Measurements from ENCODE around the gene RORC.
A peak's percentile ranks its signal among the peaks of the same experiment; 100 is the strongest.

Gene RORC

GRCh38 chr1:151835596-151835995 lies 4.0 kb upstream of the RORC start:
- Histone ChIP-seq H3K27me3 (ENCODE audit: insufficient read depth, low read length) (peaks cover 36% of the 10 kb centered on the region), H3K4me1 (ENCODE audit: insufficient read depth, low read length) (peaks cover 10% of the 10 kb centered on the region), H3K4me3 (ENCODE audit: low read length) (no peak overlapping the region), H3K27ac (ENCODE audit: low read depth, low read length) (no peak overlapping the region), H3K36me3 (ENCODE audit: insufficient read depth, low read length) (no peaks in the 10 kb centered on the region), H3K9ac (ENCODE audit: low read depth, low read length) (no peak overlapping the region), H3K9me3 (ENCODE audit: insufficient read depth, low read depth, low read length) (no peaks in the 10 kb centered on the region)
- WGBS = 91% methylated on average over 4 of the region's 7 CpGs

- Histone ChIP-seq H3K36me3 (ENCODE audit: insufficient read depth, low read length) (no peaks in the 10 kb centered on the region), H3K4me3 (ENCODE audit: low read length) (no peak overlapping the region), H3K9ac (ENCODE audit: low read depth, low read length) (no peak overlapping the region), H3K27me3 (ENCODE audit: insufficient read depth, low read length) (peaks cover 28% of the 10 kb centered on the region), H3K9me3 (ENCODE audit: insufficient read depth, low read depth, low read length) (no peaks in the 10 kb centered on the region), H3K4me1 (ENCODE audit: insufficient read depth, low read length) (peaks cover 17% of the 10 kb centered on the region), H3K27ac (ENCODE audit: low read depth, low read length) (no peak overlapping the region)
- 92% methylated on average over 2 of the region's 3 CpGs for WGBS
Measured at GRCh38 chr1:151834239-151834638, 2.6 kb upstream of the RORC start.

GRCh38 chr1:151833172-151833900 lies 1.7 kb upstream of the RORC start:
- peaks cover 20% of the 10 kb centered on the region for H3K4me1 ChIP-seq (ENCODE audit: insufficient read depth, low read length)
- H3K36me3 ChIP-seq (ENCODE audit: insufficient read depth, low read length) = no peaks in the 10 kb centered on the region
- 87% methylated on average over 7 of the region's 8 CpGs for WGBS
- H3K9me3 ChIP-seq (ENCODE audit: insufficient read depth, low read depth, low read length) = no peaks in the 10 kb centered on the region
- H3K27ac ChIP-seq (ENCODE audit: low read depth, low read length) = no peak overlapping the region
- no peak overlapping the region for H3K4me3 ChIP-seq (ENCODE audit: low read length)
- H3K27me3 ChIP-seq (ENCODE audit: insufficient read depth, low read length) = peaks cover 19% of the 10 kb centered on the region
- H3K9ac ChIP-seq (ENCODE audit: low read depth, low read length) = no peak overlapping the region

- Histone ChIP-seq H3K4me1 (ENCODE audit: insufficient read depth, low read length) (peaks cover 20% of the 10 kb centered on the region), H3K36me3 (ENCODE audit: insufficient read depth, low read length) (no peaks in the 10 kb centered on the region), H3K4me3 (ENCODE audit: low read length) (no peak overlapping the region), H3K9ac (ENCODE audit: low read depth, low read length) (no peak overlapping the region), H3K9me3 (ENCODE audit: insufficient read depth, low read depth, low read length) (no peaks in the 10 kb centered on the region), H3K27me3 (ENCODE audit: insufficient read depth, low read length) (peaks cover 10% of the 10 kb centered on the region), H3K27ac (ENCODE audit: low read depth, low read length) (no peak overlapping the region)
- WGBS = 82% methylated on average over 10 of the region's 10 CpGs
Measured at GRCh38 chr1:151832318-151832980, 847 bp upstream of the RORC start.

DNA sequence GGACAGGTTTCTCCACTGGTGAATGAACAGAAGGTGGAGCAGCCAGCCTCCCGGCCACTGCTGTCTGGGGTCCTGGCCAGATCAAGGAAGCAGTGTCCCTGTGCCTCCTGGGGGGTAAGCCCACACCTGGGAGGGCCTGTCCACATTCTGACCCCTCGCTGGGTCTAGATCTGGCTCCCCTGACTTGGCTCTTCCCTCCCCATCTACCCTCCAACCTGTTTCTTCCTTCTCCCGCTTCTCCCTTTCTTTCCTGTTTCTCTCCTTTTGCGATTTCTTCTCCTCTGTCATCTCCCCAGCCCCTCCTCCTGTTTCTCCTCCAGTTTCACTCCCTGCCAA lies 378 bp downstream of the RORC start:
- H3K27ac ChIP-seq (ENCODE audit: low read depth, low read length) = no peak overlapping the region
- no peak overlapping the region for H3K9ac ChIP-seq (ENCODE audit: low read depth, low read length)
- H3K4me3 ChIP-seq (ENCODE audit: low read length) = no peak overlapping the region
- no peaks in the 10 kb centered on the region for H3K9me3 ChIP-seq (ENCODE audit: insufficient read depth, low read depth, low read length)
- H3K4me1 ChIP-seq (ENCODE audit: insufficient read depth, low read length) = peaks cover 15% of the 10 kb centered on the region
- no peaks in the 10 kb centered on the region; the same call in 1 of the 2 replicates for H3K27me3 ChIP-seq (ENCODE audit: insufficient read depth, low read length)
- 82% methylated on average over 4 of the region's 4 CpGs for WGBS
- no peaks in the 10 kb centered on the region for H3K36me3 ChIP-seq (ENCODE audit: insufficient read depth, low read length)

GRCh38 chr1:151830055-151830454 lies 1.5 kb downstream of the RORC start:
- Histone ChIP-seq H3K27ac (ENCODE audit: low read depth, low read length) (no peak overlapping the region), H3K4me3 (ENCODE audit: low read length) (no peak overlapping the region), H3K9me3 (ENCODE audit: insufficient read depth, low read depth, low read length) (no peaks in the 10 kb centered on the region), H3K36me3 (ENCODE audit: insufficient read depth, low read length) (no peaks in the 10 kb centered on the region), H3K4me1 (ENCODE audit: insufficient read depth, low read length) (peaks cover 22% of the 10 kb centered on the region), H3K9ac (ENCODE audit: low read depth, low read length) (no peak overlapping the region), H3K27me3 (ENCODE audit: insufficient read depth, low read length) (no peaks in the 10 kb centered on the region; the same call in 1 of the 2 replicates)
- WGBS = 65% methylated on average over 6 of the region's 6 CpGs

DNA sequence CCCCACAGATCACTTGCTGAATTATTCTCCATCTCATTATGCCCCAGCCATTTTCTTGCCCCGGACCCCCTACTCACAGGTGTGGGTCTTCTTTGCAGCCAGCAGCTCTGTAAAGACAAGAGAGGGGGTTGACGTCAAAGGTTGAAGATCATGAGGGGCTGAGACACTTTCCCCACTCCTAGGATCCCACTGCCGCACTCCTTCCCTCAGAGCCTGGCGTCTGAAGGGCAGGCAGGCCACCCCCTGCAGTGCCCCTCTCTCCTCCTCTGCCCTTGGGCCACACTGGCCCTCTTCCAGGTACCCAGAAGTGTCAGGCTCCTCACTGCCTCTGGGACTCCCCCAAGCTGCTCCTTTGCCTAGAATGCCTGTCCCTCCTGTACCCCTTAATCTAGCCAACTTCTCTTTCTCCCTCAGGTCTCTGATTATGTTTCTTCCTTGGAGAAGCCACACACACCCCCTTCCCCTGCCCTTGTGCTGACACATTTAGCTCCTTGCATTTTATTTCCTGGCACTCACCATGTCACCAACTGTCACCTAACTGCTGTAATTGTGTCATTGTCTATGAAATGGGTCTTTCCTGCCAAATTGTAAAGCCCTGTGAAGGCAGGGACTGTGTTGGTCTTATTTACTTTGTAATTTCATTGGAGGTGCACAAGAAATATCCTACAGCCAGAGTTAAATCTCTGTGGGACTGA lies 2.1 kb downstream of the RORC start:
- H3K9ac ChIP-seq (ENCODE audit: low read depth, low read length) = no peak overlapping the region
- WGBS = 26% methylated on average over 4 of the region's 4 CpGs
- H3K27ac ChIP-seq (ENCODE audit: low read depth, low read length) = no peak overlapping the region
- H3K36me3 ChIP-seq (ENCODE audit: insufficient read depth, low read length) = no peaks in the 10 kb centered on the region
- no peaks in the 10 kb centered on the region; the same call in 1 of the 2 replicates for H3K27me3 ChIP-seq (ENCODE audit: insufficient read depth, low read length)
- 0 out of 2 replicates have a peak overlapping the region, but pooled peaks have one; percentile 10 for H3K4me3 ChIP-seq (ENCODE audit: low read length)
- no peaks in the 10 kb centered on the region for H3K9me3 ChIP-seq (ENCODE audit: insufficient read depth, low read depth, low read length)
- peaks cover 22% of the 10 kb centered on the region for H3K4me1 ChIP-seq (ENCODE audit: insufficient read depth, low read length)

GRCh38 chr1:151828921-151829320 lies 2.7 kb downstream of the RORC start:
- Histone ChIP-seq H3K36me3 (ENCODE audit: insufficient read depth, low read length) (no peaks in the 10 kb centered on the region), H3K27ac (ENCODE audit: low read depth, low read length) (no peak overlapping the region), H3K9ac (ENCODE audit: low read depth, low read length) (no peak overlapping the region), H3K4me3 (ENCODE audit: low read length) (0 out of 2 replicates have a peak overlapping the region, but pooled peaks have one; percentile 10), H3K4me1 (ENCODE audit: insufficient read depth, low read length) (peaks cover 22% of the 10 kb centered on the region), H3K9me3 (ENCODE audit: insufficient read depth, low read depth, low read length) (no peaks in the 10 kb centered on the region), H3K27me3 (ENCODE audit: insufficient read depth, low read length) (no peaks in the 10 kb centered on the region; the same call in 1 of the 2 replicates)
- 12% methylated on average over 12 of the region's 12 CpGs for WGBS

GRCh38 chr1:151827853-151828252 lies 3.7 kb downstream of the RORC start:
- H3K36me3 ChIP-seq (ENCODE audit: insufficient read depth, low read length) = no peaks in the 10 kb centered on the region
- H3K4me1 ChIP-seq (ENCODE audit: insufficient read depth, low read length) = peaks cover 22% of the 10 kb centered on the region
- no peak overlapping the region for H3K4me3 ChIP-seq (ENCODE audit: low read length)
- no peak overlapping the region for H3K9ac ChIP-seq (ENCODE audit: low read depth, low read length)
- no peaks in the 10 kb centered on the region for H3K27me3 ChIP-seq (ENCODE audit: insufficient read depth, low read length)
- H3K27ac ChIP-seq (ENCODE audit: low read depth, low read length) = no peak overlapping the region
- 68% methylated on average over 8 of the region's 9 CpGs for WGBS
- H3K9me3 ChIP-seq (ENCODE audit: insufficient read depth, low read depth, low read length) = no peaks in the 10 kb centered on the region

DNA sequence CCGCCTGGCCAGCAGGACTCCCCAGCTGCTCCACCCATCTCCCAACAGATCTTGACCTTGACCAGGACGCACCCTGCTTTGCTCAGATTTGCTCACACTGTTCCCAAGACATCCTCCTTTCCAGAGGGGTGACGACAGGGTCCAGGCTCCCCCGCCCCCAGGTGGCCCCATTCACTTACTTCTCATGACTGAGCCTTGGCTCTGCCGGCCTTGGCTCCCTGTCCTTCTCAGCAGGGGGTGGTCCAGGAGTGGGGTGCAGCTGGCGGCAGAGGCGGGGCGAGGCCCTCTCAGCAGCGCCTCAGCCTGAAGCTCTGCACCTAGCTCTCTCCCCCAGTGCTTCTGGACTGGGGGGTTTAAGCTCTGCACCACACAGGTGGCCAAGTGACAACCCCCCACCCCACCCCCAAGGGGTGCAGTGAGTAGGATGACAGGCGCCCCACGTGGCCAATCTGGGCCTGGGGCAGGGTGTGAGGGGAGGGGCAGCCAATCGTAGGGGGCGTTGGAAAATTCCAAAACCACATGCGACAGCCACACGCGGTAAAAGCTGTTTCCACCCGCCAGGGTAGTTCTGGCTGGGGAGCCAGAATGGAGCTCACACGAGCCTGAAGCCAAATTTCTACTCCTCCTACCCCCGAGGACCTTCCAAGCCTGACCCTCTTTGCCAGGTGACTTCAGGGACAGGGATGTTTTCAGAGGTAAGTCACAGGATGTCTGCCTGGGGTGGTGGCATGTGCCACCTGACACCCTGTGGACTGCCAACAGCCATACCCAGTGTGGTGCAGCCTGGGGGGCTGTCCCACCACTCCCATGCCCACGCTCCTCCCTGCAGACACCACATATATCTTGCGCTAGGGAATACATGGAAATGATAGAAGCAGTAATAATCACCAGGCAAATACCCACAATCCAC lies 5.6 kb downstream of the RORC start:
- 57% methylated on average over 20 of the region's 21 CpGs for WGBS
- Histone ChIP-seq H3K9ac (ENCODE audit: low read depth, low read length) (no peak overlapping the region), H3K27ac (ENCODE audit: low read depth, low read length) (no peak overlapping the region), H3K4me1 (ENCODE audit: insufficient read depth, low read length) (peaks cover 29% of the 10 kb centered on the region), H3K9me3 (ENCODE audit: insufficient read depth, low read depth, low read length) (no peaks in the 10 kb centered on the region), H3K36me3 (ENCODE audit: insufficient read depth, low read length) (no peaks in the 10 kb centered on the region), H3K4me3 (ENCODE audit: low read length) (no peak overlapping the region), H3K27me3 (ENCODE audit: insufficient read depth, low read length) (no peaks in the 10 kb centered on the region)

All from HUES64 (cell line).